NT2/D1 (cell line): ENCODE results near the gene JOSD1.

Source experiments
- DNase-seq: peaks from one replicate; pipeline ENCODE4 v3.0.0-alpha.2; 2011; ENCODE audit warnings: low read depth, low spot score
- H3K27me3 ChIP-seq: 2 replicates; pipeline ENCODE4 v1.6.0; 2011; ENCODE audit warnings: mild to moderate bottlenecking; ENCODE audit not compliant: insufficient read length, insufficient read depth
- H3K36me3 ChIP-seq: 2 replicates; pipeline ENCODE4 v1.6.1; 2011; ENCODE audit warnings: mild to moderate bottlenecking, low read length, mixed read lengths; ENCODE audit not compliant: insufficient read depth, insufficient read length
- H3K4me1 ChIP-seq: 2 replicates; pipeline ENCODE4 v1.5.1; 2011; ENCODE audit not compliant: insufficient read depth, insufficient read length
- H3K4me3 ChIP-seq: 2 replicates; pipeline ENCODE4 v1.5.1; 2011; ENCODE audit warnings: low read depth; ENCODE audit not compliant: insufficient read length
- H3K9ac ChIP-seq: 2 replicates; pipeline ENCODE4 v1.6.0; 2011; ENCODE audit warnings: low read depth; ENCODE audit not compliant: insufficient read length
- H3K9me3 ChIP-seq: 2 replicates; pipeline ENCODE4 v1.5.1; 2011; ENCODE audit warnings: mild to moderate bottlenecking, low read length; ENCODE audit not compliant: insufficient read depth
- SUZ12 ChIP-seq: IDR thresholded peaks from 2 replicates; pipeline ENCODE4 v1.6.1; 2011; ENCODE audit not compliant: insufficient read length, insufficient read depth; ENCODE audit errors: extremely low read depth
- YY1 ChIP-seq: IDR thresholded peaks from 2 replicates; pipeline ENCODE4 v1.6.1; 2011; ENCODE audit not compliant: insufficient read length, insufficient read depth
- ZNF274 ChIP-seq: IDR thresholded peaks from 2 replicates; pipeline ENCODE4 v1.6.1; 2011; ENCODE audit warnings: mild to moderate bottlenecking, low read depth, low read length

Gene JOSD1

GRCh38 chr22:38735465-38736256 is 34.9 kb upstream of the JOSD1 start:
- H3K9ac ChIP-seq: no peak overlapping the region
- peaks cover 83% of the 10 kb centered on the region for H3K36me3 ChIP-seq
- H3K4me1 ChIP-seq: peaks cover 3% of the 10 kb centered on the region

GRCh38 chr22:38735126-38735464 is 34.4 kb upstream of the JOSD1 start:
- H3K36me3 ChIP-seq: peaks cover 86% of the 10 kb centered on the region

More at GRCh38 chr22:38735465-38736256, 34.9 kb upstream of the JOSD1 start:
- Histone ChIP-seq H3K9me3 (no peaks in the 10 kb centered on the region), H3K4me3 (no peak overlapping the region), H3K27me3 (no peaks in the 10 kb centered on the region)
- TF ChIP-seq YY1 (no peak), SUZ12 (no peak), ZNF274 (no peak)
- no peak for DNase-seq

GRCh38 chr22:38734421-38735100 is 33.8 kb upstream of the JOSD1 start:
- H3K4me1 ChIP-seq: peaks cover 3% of the 10 kb centered on the region
- no peaks in the 10 kb centered on the region for H3K9me3 ChIP-seq
- H3K9ac ChIP-seq: no peak overlapping the region
- no peak overlapping the region for H3K4me3 ChIP-seq
- peaks cover 87% of the 10 kb centered on the region for H3K36me3 ChIP-seq
- TF ChIP-seq YY1 (no peak), ZNF274 (no peak), SUZ12 (no peak)
- H3K27me3 ChIP-seq: no peaks in the 10 kb centered on the region
- DNase-seq: no peak

More at GRCh38 chr22:38735126-38735464, 34.4 kb upstream of the JOSD1 start:
- Histone ChIP-seq H3K4me3 (no peak overlapping the region), H3K9ac (no peak overlapping the region), H3K27me3 (no peaks in the 10 kb centered on the region), H3K9me3 (no peaks in the 10 kb centered on the region), H3K4me1 (peaks cover 3% of the 10 kb centered on the region)
- no peak for DNase-seq
- no peak for TF ChIP-seq SUZ12
- TF ChIP-seq ZNF274: no peak
- TF ChIP-seq YY1: no peak

GRCh38 chr22:38733724-38734381 is 33.1 kb upstream of the JOSD1 start:
- no peak for DNase-seq
- H3K36me3 ChIP-seq: peaks cover 87% of the 10 kb centered on the region
- H3K9ac ChIP-seq: no peak overlapping the region

GRCh38 chr22:38733329-38733723 is 32.6 kb upstream of the JOSD1 start:
- Histone ChIP-seq H3K4me3 (no peak overlapping the region), H3K27me3 (no peaks in the 10 kb centered on the region), H3K36me3 (peaks cover 87% of the 10 kb centered on the region), H3K9ac (no peak overlapping the region), H3K9me3 (no peaks in the 10 kb centered on the region), H3K4me1 (peaks cover 3% of the 10 kb centered on the region)
- TF ChIP-seq SUZ12: no peak
- DNase-seq: no peak

More at GRCh38 chr22:38733724-38734381, 33.1 kb upstream of the JOSD1 start:
- TF ChIP-seq YY1 (no peak), ZNF274 (no peak), SUZ12 (no peak)
- Histone ChIP-seq H3K27me3 (no peaks in the 10 kb centered on the region), H3K4me3 (no peak overlapping the region), H3K9me3 (no peaks in the 10 kb centered on the region), H3K4me1 (peaks cover 3% of the 10 kb centered on the region)

- Histone ChIP-seq H3K36me3 (peaks cover 88% of the 10 kb centered on the region), H3K9ac (no peak overlapping the region), H3K4me1 (peaks cover 3% of the 10 kb centered on the region), H3K4me3 (no peak overlapping the region), H3K9me3 (no peaks in the 10 kb centered on the region), H3K27me3 (no peaks in the 10 kb centered on the region)
- TF ChIP-seq SUZ12 (no peak), ZNF274 (no peak), YY1 (no peak)
- DNase-seq: no peak
These were observed 31.6 kb upstream of the JOSD1 start for GRCh38 chr22:38732251-38732815.
